Left lung (tissue), 10 donors: ENCODE results near the gene CHRND. TPM values are rescaled to one million over a fixed set of nuclear protein-coding genes. Genes with fewer than 3 reads are reported as not detected.

Experiments
- ATAC-seq: fragments of 200-7000 bp; cut with Tn5 transposase; one replicate; pipeline ENCODE4 v1.9.1; 2020; ENCODE audit warnings: moderate library complexity
- DNase-seq, 4 donors: peaks; one replicate each; pipeline ENCODE4 v3.0.0-alpha.2; 2013 to 2020
- H3K27ac ChIP-seq, 2 donors: fragments of 200-600 bp; sonication (generic) in 1 of 2; one replicate each; pipeline versions ENCODE4 v1.5.0 to v1.8.0; 2020 to 2021
- H3K27me3 ChIP-seq, 2 donors: fragments of 200-600 bp; sonication (generic) in 1 of 2; one replicate each; pipeline versions ENCODE4 v1.5.0 to v1.8.0; 2020 to 2021
- H3K36me3 ChIP-seq, 2 donors: fragments of 200-600 bp; sonication (generic) in 1 of 2; one replicate each; pipeline versions ENCODE4 v1.5.0 to v1.8.0; 2020 to 2021
- H3K4me1 ChIP-seq, 2 donors: fragments of 200-600 bp; one replicate each; pipeline ENCODE4 v1.8.0; 2021
- H3K4me3 ChIP-seq, 2 donors: fragments of 200-600 bp; sonication (generic) in 1 of 2; one replicate each; pipeline versions ENCODE4 v1.5.0 to v1.8.0; 2020 to 2021; ENCODE audit warnings: mild to moderate bottlenecking in 1 of 2
- H3K9me3 ChIP-seq, 2 donors: fragments of 200-600 bp; sonication (generic) in 1 of 2; one replicate each; pipeline versions ENCODE4 v1.5.0 to v1.8.0; 2020 to 2021
- CTCF ChIP-seq, 2 donors: fragments of 200-600 bp; sonication (generic) in 1 of 2; IDR thresholded peaks; one replicate each; pipeline versions ENCODE4 v1.5.0 to v1.8.0; 2021; ENCODE audit warnings: antibody characterized with exemption in 2 of 2
- intact Hi-C, 2 donors: fragments of 100-400 bp; cut with DNase I; formaldehyde crosslinking; loops; one replicate each; pipeline versions ENCODE4 v1.11.2 to v1.14.2; 2022
- polyA plus RNA-seq, 6 donors: library from polyadenylated mRNA; unstranded; fragments of 120-200 nt; gene quantifications; one replicate each; pipeline ENCODE4 v1.2.1, GENCODE V29; 2013; ENCODE audit not compliant: insufficient read length in 6 of 6
- total RNA-seq, 2 donors: library from RNA; stranded (reverse); fragmentation: NEBNext Ultra II Directional; extraction: Animal tissue kit (Norgen Biotek cat#: 25700); gene quantifications; one replicate each; pipeline ENCODE4 v1.2.1, GENCODE V29; 2021
- donor health status: DM: no; HTN: yes; CAD: no.
- donor health status: DM: no; HTN: no; CAD: no.

The CHRND gene
- total and polyA plus RNA-seq, 8 donors, result not detected

- intact Hi-C loops, result no loop called here
- H3K27ac ChIP-seq, result no peak overlapping the region
- ATAC-seq, result no peak
Observed at GRCh38 chr2:232515639-232516038, 10.3 kb upstream of the CHRND start.

GRCh38 chr2:232516551-232516950 is 9.4 kb upstream of the CHRND start:
- intact Hi-C loops, result no loop called here
- H3K36me3 ChIP-seq, result no peaks in the 10 kb centered on the region
- ATAC-seq, result no peak
- no peak for TF ChIP-seq CTCF (IDR thresholded peaks at IDR 0.05)
- H3K27ac ChIP-seq, result no peak overlapping the region
- H3K9me3 ChIP-seq, result no peaks in the 10 kb centered on the region
- no peak overlapping the region for H3K4me3 ChIP-seq
- peaks cover 0 to 47% of the 10 kb centered on the region in 2 donors for H3K27me3 ChIP-seq
- peaks cover 0 to under 1% of the 10 kb centered on the region in 2 donors for H3K4me1 ChIP-seq
- no peak for DNase-seq

More at GRCh38 chr2:232515639-232516038, 10.3 kb upstream of the CHRND start:
- Histone ChIP-seq H3K9me3 (no peaks in the 10 kb centered on the region), H3K27me3 (peaks cover 0 to 39% of the 10 kb centered on the region in 2 donors), H3K36me3 (no peaks in the 10 kb centered on the region), H3K4me3 (no peak overlapping the region), H3K4me1 (no peaks in the 10 kb centered on the region)
- TF ChIP-seq CTCF (IDR thresholded peaks at IDR 0.05), result no peak
- DNase-seq, result no peak

- no peaks in the 10 kb centered on the region for H3K9me3 ChIP-seq
- H3K4me3 ChIP-seq, result no peak overlapping the region
- peaks cover 22 to 54% of the 10 kb centered on the region in 2 donors for H3K27me3 ChIP-seq
- DNase-seq (no peak), ATAC-seq (no peak)
- peaks cover 9 to 21% of the 10 kb centered on the region in 2 donors for H3K4me1 ChIP-seq
- intact Hi-C loops, result no loop called here
- H3K27ac ChIP-seq, result no peak overlapping the region
- no peak for TF ChIP-seq CTCF (IDR thresholded peaks at IDR 0.05)
- no peaks in the 10 kb centered on the region for H3K36me3 ChIP-seq
Observed at GRCh38 chr2:232518844-232519243, 7.1 kb upstream of the CHRND start.

GRCh38 chr2:232519581-232520438 is 6.2 kb upstream of the CHRND start, which contains the start of gene PRSS56:
Gene PRSS56, plus strand, starts transcription at chr2:232520388. Its CDS starts 211 bp downstream, at chr2:232520599.
- intact Hi-C loops, result loop anchor here in 1 of 2 donors (5.0 to 10.0 kb wide), 2 partner anchors 68 to 615 kb away; no protein-coding TSS in a partner anchor
- Histone ChIP-seq H3K9me3 (no peaks in the 10 kb centered on the region), H3K27me3 (peaks cover 32 to 64% of the 10 kb centered on the region in 2 donors), H3K4me3 (no peak within 1 kb of the TSS), H3K27ac (no peak within 1 kb of the TSS), H3K4me1 (peaks cover 12 to 28% of the 10 kb centered on the region in 2 donors), H3K36me3 (no peaks in the 10 kb centered on the region)
- ATAC-seq, result no peak
- TF ChIP-seq CTCF (IDR thresholded peaks at IDR 0.05), result no peak
- no peak for DNase-seq

- peaks cover 12 to 28% of the 10 kb centered on the region in 2 donors for H3K4me1 ChIP-seq
- DNase-seq (no peak), ATAC-seq (no peak)
- no peak overlapping the region for H3K4me3 ChIP-seq
- no peak overlapping the region for H3K27ac ChIP-seq
- peaks cover 39 to 70% of the 10 kb centered on the region in 2 donors for H3K27me3 ChIP-seq
- H3K9me3 ChIP-seq, result no peaks in the 10 kb centered on the region
- no peak for TF ChIP-seq CTCF (IDR thresholded peaks at IDR 0.05)
- H3K36me3 ChIP-seq, result no peaks in the 10 kb centered on the region
- intact Hi-C loops, result loop anchor here in 1 of 2 donors (5.0 to 10.0 kb wide), 2 partner anchors 68 to 616 kb away; no protein-coding TSS in a partner anchor
Observed at GRCh38 chr2:232520489-232520888, 5.5 kb upstream of the CHRND start.
